Epithelial cell of proximal tubule (primary cell): Measurements from ENCODE around the gene CDC42BPG. TPM values are rescaled to one million over a fixed set of nuclear protein-coding genes. Genes with fewer than 3 reads are reported as not detected.

Experiments used
- DNase-seq: peaks from one replicate; pipeline ENCODE4 v3.0.0-alpha.2; 2011; ENCODE audit warnings: low read depth
- H3K4me3 ChIP-seq: 2 replicates; pipeline ENCODE4 v1.5.1; 2011; ENCODE audit warnings: low read depth, mild to moderate bottlenecking, low read length
- total RNA-seq: library from RNA; depleted of rRNA; stranded (reverse); fragments of >200 nt; gene quantifications from 2 replicates; pipeline ENCODE4 v1.2.3, GENCODE V29; 2015
- TF ChIP-seq, protein P1 (sequence below): conservative IDR thresholded peaks from 2 replicates; pipeline ENCODE4 v1.5.1; 2012; ENCODE audit warnings: low read depth, mild to moderate bottlenecking, low read length

Gene CDC42BPG
- total RNA-seq, 1 donor from 2014 or later: 8.9 TPM

DNA sequence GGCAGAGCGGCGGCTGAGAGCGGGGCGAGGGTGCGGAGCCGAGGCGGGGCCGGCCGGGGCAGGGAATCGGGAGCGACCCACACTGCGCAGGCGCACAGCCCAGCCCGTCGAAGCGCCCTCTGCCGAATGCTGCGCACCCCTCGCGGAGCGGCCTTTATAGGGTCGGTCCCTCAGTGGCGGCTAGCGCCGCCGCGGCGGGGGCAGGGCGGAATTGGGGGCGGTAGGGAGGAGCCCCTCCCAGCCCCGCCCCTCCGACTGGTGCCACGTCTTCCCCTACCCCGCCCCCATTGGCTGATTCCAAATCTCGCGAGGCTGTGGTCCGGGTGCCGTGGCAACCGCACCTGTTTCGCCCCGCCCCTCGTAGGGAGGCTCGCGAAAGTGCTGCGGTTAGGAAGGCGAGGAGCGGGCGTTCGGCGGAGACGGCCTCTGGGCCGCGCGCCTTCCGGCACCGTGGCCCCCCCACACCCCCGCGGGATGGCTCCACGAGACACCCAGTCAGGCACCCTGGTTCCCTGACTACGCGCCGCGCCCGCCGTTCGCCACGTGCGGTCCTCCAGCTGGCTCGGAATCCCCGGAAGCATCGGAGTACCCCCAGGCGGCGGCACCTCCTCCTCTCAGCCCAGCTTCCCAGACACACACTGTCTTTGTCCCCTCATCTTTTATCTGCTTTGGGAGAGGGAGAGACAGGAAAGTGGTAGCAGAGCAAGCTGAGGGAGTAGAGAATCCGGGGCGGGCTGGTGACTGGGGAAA lies 34.2 kb upstream of the CDC42BPG start, which contains the start of gene EHD1:
Gene EHD1 (minus strand): TSS at position 128 of the 750 bp plus-strand sequence. CDS start 157 bp downstream, outside the sequence.
- TF ChIP-seq, protein P1, sequence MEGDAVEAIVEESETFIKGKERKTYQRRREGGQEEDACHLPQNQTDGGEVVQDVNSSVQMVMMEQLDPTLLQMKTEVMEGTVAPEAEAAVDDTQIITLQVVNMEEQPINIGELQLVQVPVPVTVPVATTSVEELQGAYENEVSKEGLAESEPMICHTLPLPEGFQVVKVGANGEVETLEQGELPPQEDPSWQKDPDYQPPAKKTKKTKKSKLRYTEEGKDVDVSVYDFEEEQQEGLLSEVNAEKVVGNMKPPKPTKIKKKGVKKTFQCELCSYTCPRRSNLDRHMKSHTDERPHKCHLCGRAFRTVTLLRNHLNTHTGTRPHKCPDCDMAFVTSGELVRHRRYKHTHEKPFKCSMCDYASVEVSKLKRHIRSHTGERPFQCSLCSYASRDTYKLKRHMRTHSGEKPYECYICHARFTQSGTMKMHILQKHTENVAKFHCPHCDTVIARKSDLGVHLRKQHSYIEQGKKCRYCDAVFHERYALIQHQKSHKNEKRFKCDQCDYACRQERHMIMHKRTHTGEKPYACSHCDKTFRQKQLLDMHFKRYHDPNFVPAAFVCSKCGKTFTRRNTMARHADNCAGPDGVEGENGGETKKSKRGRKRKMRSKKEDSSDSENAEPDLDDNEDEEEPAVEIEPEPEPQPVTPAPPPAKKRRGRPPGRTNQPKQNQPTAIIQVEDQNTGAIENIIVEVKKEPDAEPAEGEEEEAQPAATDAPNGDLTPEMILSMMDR: peak; percentile 45
- H3K4me3 ChIP-seq: peak within 1 kb of the TSS; percentile 95
- DNase-seq: no peak

DNA sequence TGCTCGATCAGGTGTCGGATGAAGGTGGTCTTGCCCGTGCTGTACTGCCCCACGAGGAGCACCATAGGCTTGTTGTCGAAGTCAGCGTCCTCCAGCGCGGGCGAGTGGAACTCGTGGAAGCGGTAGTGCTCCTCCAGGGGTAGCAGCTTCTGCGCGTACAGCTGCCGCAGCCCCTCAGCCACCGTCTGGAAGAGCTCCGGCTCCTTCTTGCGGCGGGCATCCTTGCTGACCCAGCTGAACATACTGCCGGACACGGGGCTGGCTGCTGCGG lies 33.7 kb upstream of the CDC42BPG start:
- peak overlapping the region; percentile 90 for H3K4me3 ChIP-seq
- TF ChIP-seq, protein P1: no peak
- no peak for DNase-seq

DNA sequence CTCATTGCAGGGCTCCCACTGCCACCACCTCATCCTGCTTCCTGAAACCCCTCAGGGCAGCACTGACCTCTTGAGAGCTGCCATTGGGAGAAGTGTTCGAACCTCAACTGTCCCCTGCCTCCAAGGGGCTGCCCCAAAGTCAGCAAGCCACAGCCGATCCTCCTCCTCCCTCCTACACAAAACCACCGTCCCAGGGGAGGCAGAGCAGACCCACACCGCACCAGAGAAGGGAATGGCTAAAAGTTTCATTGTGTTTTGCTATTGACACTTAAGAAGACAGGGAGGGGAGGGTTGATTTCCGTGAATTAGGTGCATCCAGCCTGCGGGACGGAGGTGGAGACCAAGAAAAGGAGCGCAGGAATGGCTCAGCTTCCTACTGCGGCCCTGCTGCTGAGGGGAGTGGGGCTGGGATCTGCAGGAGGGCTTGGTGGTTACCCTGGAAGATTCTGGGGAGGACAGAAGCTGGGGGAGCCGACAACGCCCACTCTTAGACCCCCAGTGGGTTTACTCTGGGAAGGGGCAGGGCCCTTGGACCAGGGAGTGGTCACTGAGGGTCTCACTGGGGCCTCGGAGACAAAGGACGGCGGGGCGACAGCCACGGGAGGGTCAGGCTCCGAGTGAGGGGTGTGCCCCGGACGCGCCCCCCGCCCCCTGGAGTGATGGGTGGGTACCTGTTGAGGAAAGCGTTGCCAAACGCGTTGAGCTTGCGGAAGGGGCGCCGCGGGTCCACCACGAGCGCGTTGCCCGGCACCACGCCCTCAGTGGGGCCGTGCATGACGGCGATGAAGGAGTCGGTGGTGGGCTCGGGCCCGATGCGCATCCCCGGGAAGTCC lies 33.2 kb upstream of the CDC42BPG start:
- TF ChIP-seq, protein P1: no peak
- no peak for DNase-seq

DNA sequence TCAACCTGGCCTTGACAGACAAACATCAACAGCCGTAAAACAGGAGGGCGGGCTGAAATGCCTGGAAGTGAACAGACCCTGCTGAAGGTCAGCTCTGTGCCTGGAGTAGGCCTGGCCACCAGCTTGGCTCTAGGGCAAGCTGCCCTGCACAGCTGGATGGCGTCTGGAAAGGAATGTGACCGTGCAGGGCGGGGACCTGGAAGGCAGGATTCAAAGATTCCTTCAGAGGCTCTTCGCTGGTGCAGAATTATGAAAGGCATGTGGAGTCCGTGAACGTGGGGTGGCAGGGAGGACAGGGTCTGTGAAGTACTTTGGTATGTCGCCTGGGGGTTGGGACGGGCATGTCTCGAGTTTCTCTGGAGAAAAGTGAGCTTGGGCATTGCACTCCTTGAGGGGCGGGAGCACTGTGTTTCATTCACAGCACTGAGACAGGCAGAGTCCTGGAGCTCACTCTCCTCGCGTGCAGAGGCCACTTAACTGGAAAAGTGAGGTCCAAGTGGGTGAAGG lies 32.4 kb upstream of the CDC42BPG start:
- TF ChIP-seq, protein P1: no peak
- peak overlapping the region; percentile 90 for H3K4me3 ChIP-seq
- DNase-seq: no peak

More for the DNA sequence above, 33.2 kb upstream of the CDC42BPG start:
- peak overlapping the region; percentile 90 for H3K4me3 ChIP-seq

DNA sequence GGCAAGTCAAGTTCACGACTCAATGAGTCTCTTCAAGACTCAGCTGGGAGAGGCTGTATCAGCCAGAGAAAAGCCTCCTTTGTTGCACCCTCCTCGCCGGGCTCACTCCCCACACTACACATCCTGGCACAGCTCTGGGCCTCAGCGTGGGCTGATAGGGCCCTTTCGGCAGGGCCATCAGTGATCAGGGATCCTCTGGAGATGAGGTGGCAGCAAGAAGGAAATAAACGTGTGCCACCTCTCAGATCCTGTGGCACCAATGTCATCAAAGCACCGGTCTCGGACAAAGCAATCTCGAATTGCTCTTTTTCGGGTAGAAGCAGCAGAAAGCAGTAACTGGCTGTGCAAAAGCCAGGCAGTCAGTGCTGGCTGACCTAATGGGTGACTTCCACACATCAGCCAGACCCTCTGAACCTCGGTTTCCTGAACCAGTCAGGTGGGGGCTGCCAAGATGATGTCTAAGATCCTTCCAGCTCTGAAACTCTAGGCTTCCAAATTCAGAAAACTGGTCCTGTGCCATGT lies 31.8 kb upstream of the CDC42BPG start:
- TF ChIP-seq, protein P1: no peak
- peak overlapping the region; percentile 90 for H3K4me3 ChIP-seq
- no peak for DNase-seq

DNA sequence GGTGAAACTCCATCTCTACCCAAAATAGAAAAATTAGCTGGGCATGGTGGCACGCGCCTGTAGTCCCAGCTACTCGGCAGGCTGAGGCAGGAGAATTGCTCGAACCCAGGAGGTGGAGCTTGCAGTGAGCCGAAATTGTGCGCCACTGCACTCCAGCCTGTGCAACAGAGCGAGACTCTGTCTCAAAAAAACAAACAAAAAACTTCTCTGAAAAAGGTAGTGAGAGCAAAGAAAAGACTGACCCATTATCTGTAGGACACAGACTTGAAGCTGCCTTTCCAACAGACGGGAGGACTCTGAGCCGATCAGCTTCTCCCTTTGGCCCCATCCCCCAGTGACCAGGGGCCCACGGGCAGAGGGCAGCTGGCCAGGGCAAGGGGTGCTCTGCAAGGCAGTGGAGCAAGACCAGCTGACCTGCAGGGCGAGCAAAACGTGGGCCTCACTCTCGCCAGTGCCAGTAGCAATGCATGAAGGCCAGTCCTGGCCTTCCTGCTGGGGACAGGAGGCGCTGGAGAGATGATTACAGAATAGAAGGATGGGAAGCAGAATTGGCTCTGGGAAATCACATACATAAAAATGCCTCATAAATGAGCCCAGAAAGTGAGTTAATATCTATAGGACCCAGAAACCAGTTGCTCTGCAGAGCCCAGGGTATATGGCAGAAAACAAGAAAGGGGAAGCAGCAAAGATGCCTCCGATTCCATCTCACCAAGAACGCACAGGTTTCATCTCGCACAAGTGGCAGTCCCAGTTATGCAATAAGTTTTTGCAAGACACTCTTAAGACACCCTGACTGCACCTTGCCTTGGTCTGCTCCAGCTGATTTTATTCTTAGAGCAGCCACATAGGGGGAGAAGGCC lies 31.1 kb upstream of the CDC42BPG start:
- TF ChIP-seq, protein P1: peak; percentile 35
- no peak for DNase-seq
- H3K4me3 ChIP-seq: peak overlapping the region; percentile 90
